ENCODE measurements around the gene ABHD18. TPM values are rescaled to one million over a fixed set of nuclear protein-coding genes. Genes with fewer than 3 reads are reported as not detected.
"Not testable (repeated sequence)": the region's sequence is repeated elsewhere in the genome, so short reads cannot be mapped to it uniquely, and the experiment has no call there.

The ABHD18 gene
- total RNA-seq, 6 experiments from 2014 or later, result 8.3 to 12.2 (median 10.2) TPM

DNA sequence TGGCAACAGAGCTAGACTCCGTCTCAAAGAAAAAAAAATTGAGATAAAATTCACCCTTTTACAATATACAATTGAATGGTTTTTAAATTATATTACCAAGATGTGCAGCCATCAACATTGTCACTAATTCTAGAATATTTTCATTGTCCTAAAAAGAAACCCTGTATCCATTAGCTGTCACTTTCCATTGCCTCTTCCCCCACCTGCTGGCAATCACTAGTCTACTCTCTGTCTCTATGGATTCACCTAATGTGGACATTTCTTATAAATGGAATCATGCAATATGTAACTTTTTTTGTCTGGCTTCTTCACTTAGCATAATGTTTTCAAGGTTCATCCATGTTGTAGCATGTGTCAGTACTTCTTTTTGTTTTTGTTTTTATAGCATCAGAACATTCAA is 20.8 kb downstream of the ABHD18 start:
- no peak overlapping the region for H3K4me3 ChIP-seq
- ATAC-seq (peak in 2 of 4 donors; percentile 22 to 49), DNase-seq (no peak)
- no peak for TF ChIP-seq POLR2A (IDR thresholded peaks at IDR 0.05)
- TF ChIP-seq, protein P1, sequence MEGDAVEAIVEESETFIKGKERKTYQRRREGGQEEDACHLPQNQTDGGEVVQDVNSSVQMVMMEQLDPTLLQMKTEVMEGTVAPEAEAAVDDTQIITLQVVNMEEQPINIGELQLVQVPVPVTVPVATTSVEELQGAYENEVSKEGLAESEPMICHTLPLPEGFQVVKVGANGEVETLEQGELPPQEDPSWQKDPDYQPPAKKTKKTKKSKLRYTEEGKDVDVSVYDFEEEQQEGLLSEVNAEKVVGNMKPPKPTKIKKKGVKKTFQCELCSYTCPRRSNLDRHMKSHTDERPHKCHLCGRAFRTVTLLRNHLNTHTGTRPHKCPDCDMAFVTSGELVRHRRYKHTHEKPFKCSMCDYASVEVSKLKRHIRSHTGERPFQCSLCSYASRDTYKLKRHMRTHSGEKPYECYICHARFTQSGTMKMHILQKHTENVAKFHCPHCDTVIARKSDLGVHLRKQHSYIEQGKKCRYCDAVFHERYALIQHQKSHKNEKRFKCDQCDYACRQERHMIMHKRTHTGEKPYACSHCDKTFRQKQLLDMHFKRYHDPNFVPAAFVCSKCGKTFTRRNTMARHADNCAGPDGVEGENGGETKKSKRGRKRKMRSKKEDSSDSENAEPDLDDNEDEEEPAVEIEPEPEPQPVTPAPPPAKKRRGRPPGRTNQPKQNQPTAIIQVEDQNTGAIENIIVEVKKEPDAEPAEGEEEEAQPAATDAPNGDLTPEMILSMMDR (IDR thresholded peaks at IDR 0.05), result peak in 1 of 4 donors; percentile 16
- H3K9me3 ChIP-seq, result no peaks in the 10 kb centered on the region
- H3K4me1 ChIP-seq, result no peaks in the 10 kb centered on the region
- intact Hi-C loops (cut with DNase I), result no loop called here
- no peaks in the 10 kb centered on the region for H3K27me3 ChIP-seq
- peaks cover 0 to 18% (median 2%) of the 10 kb centered on the region in 4 donors for H3K36me3 ChIP-seq
- WGBS (ENCODE audit: insufficient coverage, low coverage, low lambda C conversion rate, missing lambda C conversion rate), result 100% methylated on average over 1 of the region's 1 CpG
- H3K27ac ChIP-seq, result no peak overlapping the region

GRCh38 chr4:127988638-127989037 is 23.4 kb downstream of the ABHD18 start:
- no peaks in the 10 kb centered on the region for H3K27me3 ChIP-seq
- 87% methylated on average over 6 of the region's 6 CpGs for WGBS (ENCODE audit: insufficient coverage, low coverage, low lambda C conversion rate, missing lambda C conversion rate)
- H3K4me3 ChIP-seq, result no peak overlapping the region
- H3K36me3 ChIP-seq, result peaks cover 0 to 18% (median 2%) of the 10 kb centered on the region in 4 donors
- TF ChIP-seq, protein P1 (IDR thresholded peaks at IDR 0.05), result no peak
- H3K27ac ChIP-seq, result no peak overlapping the region
- intact Hi-C loops (cut with DNase I), result no loop called here
- no peak for ATAC-seq
- no peaks in the 10 kb centered on the region for H3K4me1 ChIP-seq
- H3K9me3 ChIP-seq, result no peaks in the 10 kb centered on the region
- no peak for DNase-seq

GRCh38 chr4:127993151-127993550 is 27.9 kb downstream of the ABHD18 start:
- intact Hi-C loops (cut with DNase I), result no loop called here
- H3K4me3 ChIP-seq, result no peak overlapping the region
- 75% methylated on average over 2 of the region's 2 CpGs for WGBS (ENCODE audit: insufficient coverage, low coverage, low lambda C conversion rate, missing lambda C conversion rate)
- no peaks in the 10 kb centered on the region for H3K9me3 ChIP-seq
- H3K36me3 ChIP-seq, result peaks cover 0 to 7% (median 0%) of the 10 kb centered on the region in 4 donors
- no peak for ATAC-seq
- no peak overlapping the region for H3K27ac ChIP-seq
- TF ChIP-seq, protein P1 (IDR thresholded peaks at IDR 0.05), result no peak
- no peak for TF ChIP-seq POLR2A (IDR thresholded peaks at IDR 0.05)
- DNase-seq, result no peak
- H3K4me1 ChIP-seq, result no peaks in the 10 kb centered on the region
- no peaks in the 10 kb centered on the region for H3K27me3 ChIP-seq

DNA sequence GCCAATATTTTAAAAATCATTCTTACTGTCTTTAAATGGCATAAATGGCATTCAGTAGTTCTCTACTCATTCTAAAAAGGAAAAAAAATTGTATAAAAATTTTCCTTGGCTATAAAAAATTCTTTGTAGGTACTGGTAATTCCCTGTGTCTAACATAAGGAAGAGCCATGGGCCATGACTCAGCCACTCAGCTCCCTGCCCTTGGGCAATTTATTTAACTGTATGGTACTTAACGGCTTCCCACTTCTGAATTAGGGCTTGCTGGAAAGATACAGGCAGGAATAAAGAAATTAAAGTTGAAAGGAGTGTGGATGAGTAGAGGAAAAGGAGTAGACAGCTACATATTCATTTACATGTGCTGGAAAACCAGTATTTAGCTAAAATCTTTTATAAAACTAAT is 30.6 kb downstream of the ABHD18 start:
- Histone ChIP-seq H3K9me3 (no peaks in the 10 kb centered on the region), H3K36me3 (no peaks in the 10 kb centered on the region), H3K27me3 (no peaks in the 10 kb centered on the region), H3K27ac (no peak overlapping the region), H3K4me3 (no peak overlapping the region), H3K4me1 (no peaks in the 10 kb centered on the region)
- intact Hi-C loops (cut with DNase I), result no loop called here
- no peak for DNase-seq
- WGBS (ENCODE audit: insufficient coverage, low coverage, low lambda C conversion rate, missing lambda C conversion rate), result 100% methylated on average over 1 of the region's 1 CpG
- TF ChIP-seq, protein P1 (IDR thresholded peaks at IDR 0.05), result no peak
- TF ChIP-seq POLR2A (IDR thresholded peaks at IDR 0.05), result no peak
- no peak for ATAC-seq

- DNase-seq; H3K27ac ChIP-seq; H3K9me3 ChIP-seq; ATAC-seq; H3K27me3 ChIP-seq; H3K36me3 ChIP-seq; intact Hi-C loops (cut with DNase I); H3K4me1 ChIP-seq; H3K4me3 ChIP-seq: not testable (repeated sequence)
- 86% methylated on average over 3 of the region's 6 CpGs for WGBS (ENCODE audit: insufficient coverage, low coverage, low lambda C conversion rate, missing lambda C conversion rate)
These were observed 31.3 kb downstream of the ABHD18 start for GRCh38 chr4:127996521-127996920.
